NT2/D1 (cell line): ENCODE measurements around the gene AP3B1.
"Not testable (repeated sequence)": the region's sequence is repeated elsewhere in the genome, so short reads cannot be mapped to it uniquely, and the experiment has no call there.

ENCODE experiments used
- SUZ12 ChIP-seq: IDR thresholded peaks from 2 replicates; pipeline ENCODE4 v1.6.1; 2011; ENCODE audit not compliant: insufficient read length, insufficient read depth; ENCODE audit errors: extremely low read depth
- ZNF274 ChIP-seq: IDR thresholded peaks from 2 replicates; pipeline ENCODE4 v1.6.1; 2011; ENCODE audit warnings: mild to moderate bottlenecking, low read depth, low read length

- not testable (repeated sequence) for TF ChIP-seq ZNF274, SUZ12
Measured at GRCh38 chr5:78070691-78071090, 223.8 kb downstream of the AP3B1 start.
